ENCODE results near the gene XPNPEP1. TPM values are rescaled to one million over a fixed set of nuclear protein-coding genes. Genes with fewer than 3 reads are reported as not detected.

Gene XPNPEP1
- total RNA-seq, 1 donor = 86.4 TPM

GRCh38 chr10:109947111-109947920, 24.0 kb upstream of the XPNPEP1 start:
- H3K4me3 ChIP-seq (ENCODE audit: low read depth, low read length) = no peak overlapping the region
- TF ChIP-seq, protein P1, sequence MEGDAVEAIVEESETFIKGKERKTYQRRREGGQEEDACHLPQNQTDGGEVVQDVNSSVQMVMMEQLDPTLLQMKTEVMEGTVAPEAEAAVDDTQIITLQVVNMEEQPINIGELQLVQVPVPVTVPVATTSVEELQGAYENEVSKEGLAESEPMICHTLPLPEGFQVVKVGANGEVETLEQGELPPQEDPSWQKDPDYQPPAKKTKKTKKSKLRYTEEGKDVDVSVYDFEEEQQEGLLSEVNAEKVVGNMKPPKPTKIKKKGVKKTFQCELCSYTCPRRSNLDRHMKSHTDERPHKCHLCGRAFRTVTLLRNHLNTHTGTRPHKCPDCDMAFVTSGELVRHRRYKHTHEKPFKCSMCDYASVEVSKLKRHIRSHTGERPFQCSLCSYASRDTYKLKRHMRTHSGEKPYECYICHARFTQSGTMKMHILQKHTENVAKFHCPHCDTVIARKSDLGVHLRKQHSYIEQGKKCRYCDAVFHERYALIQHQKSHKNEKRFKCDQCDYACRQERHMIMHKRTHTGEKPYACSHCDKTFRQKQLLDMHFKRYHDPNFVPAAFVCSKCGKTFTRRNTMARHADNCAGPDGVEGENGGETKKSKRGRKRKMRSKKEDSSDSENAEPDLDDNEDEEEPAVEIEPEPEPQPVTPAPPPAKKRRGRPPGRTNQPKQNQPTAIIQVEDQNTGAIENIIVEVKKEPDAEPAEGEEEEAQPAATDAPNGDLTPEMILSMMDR (IDR thresholded peaks at IDR 0.05; ENCODE audit: insufficient read depth, low read depth, low read length) = no peak
- peak; percentile 25 for DNase-seq (ENCODE audit: low read depth)

GRCh38 chr10:109946680-109947079, 23.4 kb upstream of the XPNPEP1 start:
- TF ChIP-seq, protein P1 (IDR thresholded peaks at IDR 0.05; ENCODE audit: insufficient read depth, low read depth, low read length) = no peak
- DNase-seq (ENCODE audit: low read depth) = no peak

GRCh38 chr10:109945473-109946177, 22.3 kb upstream of the XPNPEP1 start:
- no peak for DNase-seq (ENCODE audit: low read depth)
- TF ChIP-seq, protein P1 (IDR thresholded peaks at IDR 0.05; ENCODE audit: insufficient read depth, low read depth, low read length) = no peak
- H3K4me3 ChIP-seq (ENCODE audit: low read depth, low read length) = no peak overlapping the region

More at GRCh38 chr10:109946680-109947079, 23.4 kb upstream of the XPNPEP1 start:
- no peak overlapping the region for H3K4me3 ChIP-seq (ENCODE audit: low read depth, low read length)

- no peak for DNase-seq (ENCODE audit: low read depth)
- no peak overlapping the region for H3K4me3 ChIP-seq (ENCODE audit: low read depth, low read length)
- TF ChIP-seq, protein P1 (IDR thresholded peaks at IDR 0.05; ENCODE audit: insufficient read depth, low read depth, low read length) = no peak
Observed at GRCh38 chr10:109944613-109945012, 21.3 kb upstream of the XPNPEP1 start.

DNA sequence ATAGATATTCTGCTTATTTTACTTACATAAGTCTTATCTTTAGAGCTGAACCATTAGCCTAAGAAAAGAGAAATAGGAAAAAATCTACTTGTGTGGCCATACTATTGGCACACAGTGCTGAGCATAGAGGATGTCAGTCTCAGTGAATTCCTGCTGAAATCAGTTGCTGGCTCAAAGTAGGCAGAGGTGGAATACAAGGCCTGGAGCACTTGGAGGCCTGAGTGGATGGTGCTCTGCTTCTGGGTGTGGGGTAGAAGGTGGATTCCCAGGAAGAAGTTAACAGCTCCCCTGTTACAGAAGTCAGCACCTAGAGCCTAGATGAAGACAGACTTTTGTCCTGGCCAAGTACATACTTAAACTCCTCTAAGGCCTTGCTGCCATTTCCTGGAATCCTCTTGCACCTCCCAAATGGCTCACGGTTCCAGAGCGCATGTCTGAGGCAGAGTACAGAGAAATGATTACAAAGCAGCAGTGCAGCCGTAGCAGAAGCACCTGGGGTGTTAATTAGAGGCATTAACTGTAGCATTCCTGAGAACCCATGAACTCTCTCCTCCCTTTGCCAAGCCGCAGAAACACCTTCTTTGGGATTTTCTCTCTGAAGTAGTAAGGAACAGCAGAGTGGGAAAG, 18.0 kb upstream of the XPNPEP1 start:
- TF ChIP-seq, protein P1 (IDR thresholded peaks at IDR 0.05; ENCODE audit: insufficient read depth, low read depth, low read length) = no peak
- no peak overlapping the region for H3K4me3 ChIP-seq (ENCODE audit: low read depth, low read length)
- DNase-seq (ENCODE audit: low read depth) = no peak

GRCh38 chr10:109940553-109940952, 17.2 kb upstream of the XPNPEP1 start:
- TF ChIP-seq, protein P1 (IDR thresholded peaks at IDR 0.05; ENCODE audit: insufficient read depth, low read depth, low read length) = no peak
- no peak for DNase-seq (ENCODE audit: low read depth)
- no peak overlapping the region for H3K4me3 ChIP-seq (ENCODE audit: low read depth, low read length)

Measured in fibroblast of villous mesenchyme (primary cell).